Measurements from ENCODE around the gene TCF12. TPM values are rescaled to one million over a fixed set of nuclear protein-coding genes. Genes with fewer than 3 reads are reported as not detected.
"Not testable (repeated sequence)": the region's sequence is repeated elsewhere in the genome, so short reads cannot be mapped to it uniquely, and the experiment has no call there.

TCF12 gene
- polyA plus RNA-seq, 1 donor (not counting 4 experiments of a cell fraction or from before 2014, with no cell fraction given) = 48.3 TPM

- DNase-seq (ENCODE audit: low read depth, low spot score) (no peak), FAIRE-seq (no peak)
- Histone ChIP-seq H3K9me3 (ENCODE audit: control insufficient read depth, low read depth, low read length) (no peaks in the 10 kb centered on the region), H3K36me3 (ENCODE audit: control insufficient read depth in 2 of 2, extremely low read depth in 1 of 2, insufficient read depth in 2 of 2, low read length in 2 of 2) (peaks cover 0 to 5% of the 10 kb centered on the region in 2 experiments), H3K27me3 (ENCODE audit: control insufficient read depth, extremely low read depth, insufficient read depth, low read length) (no peaks in the 10 kb centered on the region), H3K27ac (ENCODE audit: control insufficient read depth, insufficient read depth, low read length) (no peak overlapping the region), H3K4me3 (ENCODE audit: control insufficient read depth in 2 of 3, extremely low read depth in 1 of 3, insufficient read depth in 2 of 3, low read depth in 1 of 3, low read length in 3 of 3) (no peak overlapping the region), H3K9ac (ENCODE audit: control insufficient read depth, extremely low read depth, insufficient read depth, low read length) (no peak overlapping the region), H3K79me2 (ENCODE audit: control insufficient read depth, insufficient read depth, low read length) (no peaks in the 10 kb centered on the region), H3K4me2 (ENCODE audit: control insufficient read depth, extremely low read depth, insufficient read depth, low read depth, low read length) (no peak overlapping the region), H2AFZ (ENCODE audit: control insufficient read depth, low read length) (no peak overlapping the region), H3K9me1 (ENCODE audit: control insufficient read depth, extremely low read depth, insufficient read depth, low read length) (no peaks in the 10 kb centered on the region), H3K4me1 (ENCODE audit: control insufficient read depth, extremely low read depth, insufficient read depth, low read length) (peaks cover 6% of the 10 kb centered on the region), H4K20me1 (ENCODE audit: control insufficient read depth, extremely low read depth, insufficient read depth, low read length) (no peaks in the 10 kb centered on the region)
- dilution Hi-C loops (cut with MboI; ENCODE audit: extremely low pct_ligation_motif_present, low sequenced_read_pairs) = no loop called here
- TF ChIP-seq, protein P1, sequence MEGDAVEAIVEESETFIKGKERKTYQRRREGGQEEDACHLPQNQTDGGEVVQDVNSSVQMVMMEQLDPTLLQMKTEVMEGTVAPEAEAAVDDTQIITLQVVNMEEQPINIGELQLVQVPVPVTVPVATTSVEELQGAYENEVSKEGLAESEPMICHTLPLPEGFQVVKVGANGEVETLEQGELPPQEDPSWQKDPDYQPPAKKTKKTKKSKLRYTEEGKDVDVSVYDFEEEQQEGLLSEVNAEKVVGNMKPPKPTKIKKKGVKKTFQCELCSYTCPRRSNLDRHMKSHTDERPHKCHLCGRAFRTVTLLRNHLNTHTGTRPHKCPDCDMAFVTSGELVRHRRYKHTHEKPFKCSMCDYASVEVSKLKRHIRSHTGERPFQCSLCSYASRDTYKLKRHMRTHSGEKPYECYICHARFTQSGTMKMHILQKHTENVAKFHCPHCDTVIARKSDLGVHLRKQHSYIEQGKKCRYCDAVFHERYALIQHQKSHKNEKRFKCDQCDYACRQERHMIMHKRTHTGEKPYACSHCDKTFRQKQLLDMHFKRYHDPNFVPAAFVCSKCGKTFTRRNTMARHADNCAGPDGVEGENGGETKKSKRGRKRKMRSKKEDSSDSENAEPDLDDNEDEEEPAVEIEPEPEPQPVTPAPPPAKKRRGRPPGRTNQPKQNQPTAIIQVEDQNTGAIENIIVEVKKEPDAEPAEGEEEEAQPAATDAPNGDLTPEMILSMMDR (optimal IDR thresholded peaks at IDR 0.05 in 1 of 3, IDR thresholded peaks at IDR 0.05 in 1 of 3, conservative IDR thresholded peaks at IDR 0.05 in 1 of 3; ENCODE audit: extremely low read depth in 1 of 3, insufficient read depth in 2 of 3, low read length in 3 of 3) = no peak
- TF ChIP-seq EZH2 (IDR thresholded peaks at IDR 0.05; ENCODE audit: low read length) = no peak
Observed at GRCh38 chr15:57160823-57161560, 242.5 kb downstream of the TCF12 start.

DNA sequence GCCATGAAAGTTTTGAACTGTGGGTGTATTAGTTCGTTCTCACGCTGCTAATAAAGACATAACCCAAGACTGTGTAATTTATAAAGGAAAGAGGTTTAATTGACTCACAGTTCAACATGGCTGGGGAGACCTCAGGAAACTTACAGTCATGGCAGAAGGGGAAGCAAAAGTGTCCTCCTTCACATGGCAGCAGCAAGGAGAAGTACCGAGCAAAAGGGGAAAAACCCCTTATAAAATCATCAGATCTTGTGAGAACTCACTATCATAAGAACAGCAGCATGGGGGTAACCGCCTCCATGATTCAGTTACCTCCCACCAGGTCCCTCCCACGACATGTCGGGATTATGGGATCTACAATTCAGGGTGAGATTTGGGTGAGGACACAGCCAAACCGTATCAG lies 245.8 kb downstream of the TCF12 start:
- DNase-seq (ENCODE audit: low read depth, low spot score); H3K36me3 ChIP-seq (ENCODE audit: control insufficient read depth in 2 of 2, extremely low read depth in 1 of 2, insufficient read depth in 2 of 2, low read length in 2 of 2); H3K9me1 ChIP-seq (ENCODE audit: control insufficient read depth, extremely low read depth, insufficient read depth, low read length); H3K4me3 ChIP-seq (ENCODE audit: control insufficient read depth in 2 of 3, extremely low read depth in 1 of 3, insufficient read depth in 2 of 3, low read depth in 1 of 3, low read length in 3 of 3); H3K79me2 ChIP-seq (ENCODE audit: control insufficient read depth, insufficient read depth, low read length); H2AFZ ChIP-seq (ENCODE audit: control insufficient read depth, low read length); H3K4me1 ChIP-seq (ENCODE audit: control insufficient read depth, extremely low read depth, insufficient read depth, low read length); H3K27me3 ChIP-seq (ENCODE audit: control insufficient read depth, extremely low read depth, insufficient read depth, low read length); H3K9ac ChIP-seq (ENCODE audit: control insufficient read depth, extremely low read depth, insufficient read depth, low read length); FAIRE-seq; dilution Hi-C loops (cut with MboI; ENCODE audit: extremely low pct_ligation_motif_present, low sequenced_read_pairs); H4K20me1 ChIP-seq (ENCODE audit: control insufficient read depth, extremely low read depth, insufficient read depth, low read length); H3K9me3 ChIP-seq (ENCODE audit: control insufficient read depth, low read depth, low read length); H3K27ac ChIP-seq (ENCODE audit: control insufficient read depth, insufficient read depth, low read length); H3K4me2 ChIP-seq (ENCODE audit: control insufficient read depth, extremely low read depth, insufficient read depth, low read depth, low read length): not testable (repeated sequence)

- no peak for TF ChIP-seq EZH2 (IDR thresholded peaks at IDR 0.05; ENCODE audit: low read length)
- Histone ChIP-seq H3K27ac (ENCODE audit: control insufficient read depth, insufficient read depth, low read length) (no peak overlapping the region), H3K9me3 (ENCODE audit: control insufficient read depth, low read depth, low read length) (no peaks in the 10 kb centered on the region), H3K36me3 (ENCODE audit: control insufficient read depth in 2 of 2, extremely low read depth in 1 of 2, insufficient read depth in 2 of 2, low read length in 2 of 2) (no peaks in the 10 kb centered on the region), H3K9me1 (ENCODE audit: control insufficient read depth, extremely low read depth, insufficient read depth, low read length) (no peaks in the 10 kb centered on the region), H3K4me1 (ENCODE audit: control insufficient read depth, extremely low read depth, insufficient read depth, low read length) (no peaks in the 10 kb centered on the region), H2AFZ (ENCODE audit: control insufficient read depth, low read length) (no peak overlapping the region), H4K20me1 (ENCODE audit: control insufficient read depth, extremely low read depth, insufficient read depth, low read length) (no peaks in the 10 kb centered on the region), H3K4me2 (ENCODE audit: control insufficient read depth, extremely low read depth, insufficient read depth, low read depth, low read length) (no peak overlapping the region), H3K9ac (ENCODE audit: control insufficient read depth, extremely low read depth, insufficient read depth, low read length) (no peak overlapping the region), H3K4me3 (ENCODE audit: control insufficient read depth in 2 of 3, extremely low read depth in 1 of 3, insufficient read depth in 2 of 3, low read depth in 1 of 3, low read length in 3 of 3) (no peak overlapping the region), H3K79me2 (ENCODE audit: control insufficient read depth, insufficient read depth, low read length) (no peaks in the 10 kb centered on the region), H3K27me3 (ENCODE audit: control insufficient read depth, extremely low read depth, insufficient read depth, low read length) (no peaks in the 10 kb centered on the region)
- no peak for FAIRE-seq
- dilution Hi-C loops (cut with MboI; ENCODE audit: extremely low pct_ligation_motif_present, low sequenced_read_pairs) = no loop called here
- no peak for DNase-seq (ENCODE audit: low read depth, low spot score)
Observed at GRCh38 chr15:57165992-57166391, 247.5 kb downstream of the TCF12 start.

Data from keratinocyte (primary cell).